Right lobe of liver (tissue), 4 donors: ENCODE results near the gene NYAP2.

Experiments
- POLR2A ChIP-seq: fragments of 450-650 bp; IDR thresholded peaks from one replicate; pipeline ENCODE4 v1.6.1; 2017; ENCODE audit warnings: antibody characterized with exemption, mild to moderate bottlenecking
- TF ChIP-seq, protein P1 (sequence below), 4 donors: fragments of 200-600 bp in 3 of 4; fragments of 450-650 bp in 1 of 4; IDR thresholded peaks; one replicate each; pipeline versions ENCODE4 v1.5.1 to v1.8.0; 2016 to 2022; ENCODE audit warnings: antibody characterized with exemption in 4 of 4, mild to moderate bottlenecking in 2 of 4
- donor health status: DM: no; HTN: no; CAD: no.
- donor health status: DM: no; HTN: no; CAD: no.
- donor health status: DM: no; HTN: yes; CAD: no.

DNA sequence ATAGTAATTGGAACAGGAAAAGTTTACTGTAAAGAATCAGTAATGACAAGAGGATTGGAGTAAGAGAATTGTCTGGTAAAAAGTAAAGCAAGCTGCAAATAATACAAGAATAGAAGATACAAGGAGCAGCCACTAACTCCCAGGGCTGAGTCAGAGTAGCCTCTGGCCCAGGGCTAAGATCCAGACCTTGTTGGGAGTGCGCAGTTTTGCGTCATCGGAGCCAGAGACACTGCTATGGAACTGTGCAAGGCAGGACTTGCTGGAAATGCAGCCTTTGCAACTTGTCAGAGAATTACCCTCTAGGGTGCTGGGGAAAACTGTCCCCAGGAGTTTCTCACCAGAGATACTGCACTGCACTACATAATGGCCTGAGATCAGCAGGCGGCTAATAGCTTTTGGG, 135.2 kb downstream of the NYAP2 start:
- TF ChIP-seq, protein P1, sequence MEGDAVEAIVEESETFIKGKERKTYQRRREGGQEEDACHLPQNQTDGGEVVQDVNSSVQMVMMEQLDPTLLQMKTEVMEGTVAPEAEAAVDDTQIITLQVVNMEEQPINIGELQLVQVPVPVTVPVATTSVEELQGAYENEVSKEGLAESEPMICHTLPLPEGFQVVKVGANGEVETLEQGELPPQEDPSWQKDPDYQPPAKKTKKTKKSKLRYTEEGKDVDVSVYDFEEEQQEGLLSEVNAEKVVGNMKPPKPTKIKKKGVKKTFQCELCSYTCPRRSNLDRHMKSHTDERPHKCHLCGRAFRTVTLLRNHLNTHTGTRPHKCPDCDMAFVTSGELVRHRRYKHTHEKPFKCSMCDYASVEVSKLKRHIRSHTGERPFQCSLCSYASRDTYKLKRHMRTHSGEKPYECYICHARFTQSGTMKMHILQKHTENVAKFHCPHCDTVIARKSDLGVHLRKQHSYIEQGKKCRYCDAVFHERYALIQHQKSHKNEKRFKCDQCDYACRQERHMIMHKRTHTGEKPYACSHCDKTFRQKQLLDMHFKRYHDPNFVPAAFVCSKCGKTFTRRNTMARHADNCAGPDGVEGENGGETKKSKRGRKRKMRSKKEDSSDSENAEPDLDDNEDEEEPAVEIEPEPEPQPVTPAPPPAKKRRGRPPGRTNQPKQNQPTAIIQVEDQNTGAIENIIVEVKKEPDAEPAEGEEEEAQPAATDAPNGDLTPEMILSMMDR (IDR thresholded peaks at IDR 0.05) = no peak
- TF ChIP-seq POLR2A = no peak
